HTERT RPE-1 (cell line): ENCODE results near the gene IFFO2.
"Not testable (repeated sequence)": the region's sequence is repeated elsewhere in the genome, so short reads cannot be mapped to it uniquely, and the experiment has no call there.

Experiments
- in situ Hi-C: fragments of 300-500 bp; cut with MboI; formaldehyde crosslinking; loops from 4 replicates; pipeline ENCODE4 v1.14.3; 2020; ENCODE audit warnings: low sequenced_read_pairs

IFFO2 gene

DNA sequence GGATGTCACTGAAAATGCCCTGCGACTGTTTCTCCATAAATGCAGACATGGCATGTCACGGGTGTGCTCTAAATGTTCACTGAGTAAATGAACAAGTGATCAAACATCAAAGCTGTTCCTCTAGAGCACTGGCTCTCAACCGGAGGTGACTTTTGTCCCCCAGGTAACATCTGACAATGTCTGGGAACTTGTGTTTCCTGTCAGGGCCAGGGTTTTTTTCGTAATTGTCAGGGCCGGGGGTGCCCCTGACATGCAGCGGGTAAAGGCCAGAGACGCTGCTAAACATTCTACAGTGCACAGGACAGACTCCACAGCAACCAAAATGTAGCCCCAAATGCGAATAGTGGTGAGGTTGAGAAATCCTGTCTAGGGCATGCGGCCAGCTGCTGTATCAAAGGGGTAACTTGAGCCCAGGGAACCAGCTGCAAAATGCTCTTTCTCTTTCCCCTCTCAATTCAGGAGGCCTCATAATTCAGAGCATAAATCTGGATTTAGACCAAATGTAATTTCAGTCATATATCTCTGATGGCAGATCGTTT is 56.1 kb downstream of the IFFO2 start:
- in situ Hi-C loops, result no loop called here

DNA sequence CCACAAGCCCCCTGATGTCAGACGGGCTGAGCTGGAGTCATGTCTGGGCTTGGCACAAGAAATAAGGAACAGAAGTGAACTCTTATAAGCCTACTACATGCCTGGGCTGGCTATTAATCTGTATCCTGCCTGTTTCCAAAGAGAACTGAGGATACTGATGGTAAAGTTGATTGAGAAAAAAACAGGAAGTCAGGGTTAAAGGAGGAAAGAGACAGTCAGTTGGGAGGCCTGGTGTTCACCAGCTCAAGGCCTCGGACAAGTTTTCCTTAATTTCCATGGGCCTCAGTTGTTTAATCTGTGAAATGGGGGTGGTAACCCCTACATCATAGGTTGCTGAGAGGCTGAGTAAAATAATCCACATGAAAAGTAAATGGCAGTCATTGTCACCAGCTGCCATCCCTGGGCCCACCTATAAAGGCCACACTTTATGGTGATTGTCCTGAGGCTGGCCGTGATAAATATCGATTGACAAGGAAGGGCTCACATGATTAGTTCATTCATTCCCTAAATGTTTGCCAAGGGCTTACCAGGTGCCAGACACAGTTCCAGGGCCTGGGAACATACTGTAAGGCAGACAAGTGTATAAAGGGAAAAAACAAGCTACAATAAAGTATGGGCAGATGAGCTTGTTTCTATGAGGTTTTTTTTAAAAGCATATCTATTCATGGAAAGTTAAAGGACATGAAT is 57.0 kb downstream of the IFFO2 start:
- in situ Hi-C loops, result no loop called here

DNA sequence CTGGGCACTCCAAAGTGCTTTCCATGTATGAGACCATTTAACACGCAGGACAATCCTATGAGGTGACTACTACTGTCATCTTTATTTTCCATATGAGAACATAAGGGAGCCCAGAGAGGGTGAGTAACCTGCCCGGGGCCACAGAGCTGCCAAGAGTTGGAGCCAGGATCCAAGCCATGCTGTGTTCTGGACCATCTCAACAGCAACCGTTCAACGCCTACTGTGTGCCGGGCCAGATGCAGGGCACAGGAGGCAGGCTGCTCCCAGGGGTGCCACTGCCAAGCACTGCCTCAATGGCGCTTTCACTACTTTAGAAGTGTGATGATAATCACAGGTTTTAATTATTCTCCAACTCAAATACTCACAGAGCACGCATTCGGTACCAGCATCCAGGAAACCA is 57.9 kb downstream of the IFFO2 start:
- in situ Hi-C loops, result no loop called here

DNA sequence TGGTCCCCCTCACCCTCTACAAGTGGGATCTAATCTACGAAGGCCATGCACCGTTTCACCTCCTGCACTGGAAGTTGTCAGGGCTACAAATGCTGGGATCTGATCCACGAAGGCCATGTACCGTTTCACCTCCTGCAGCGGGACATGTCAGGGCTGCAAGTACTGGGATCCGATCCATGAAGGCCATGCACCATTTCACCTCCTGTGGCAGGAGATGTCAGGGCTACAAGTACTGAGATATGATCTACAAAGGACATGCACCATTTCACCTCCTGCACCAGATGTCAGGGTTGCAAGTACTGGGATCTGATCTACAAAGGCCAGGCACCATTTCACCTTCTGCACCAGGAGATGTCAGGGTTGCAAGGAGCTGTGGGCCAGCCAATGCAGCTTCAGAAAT is 61.2 kb downstream of the IFFO2 start:
- in situ Hi-C loops, result no loop called here

DNA sequence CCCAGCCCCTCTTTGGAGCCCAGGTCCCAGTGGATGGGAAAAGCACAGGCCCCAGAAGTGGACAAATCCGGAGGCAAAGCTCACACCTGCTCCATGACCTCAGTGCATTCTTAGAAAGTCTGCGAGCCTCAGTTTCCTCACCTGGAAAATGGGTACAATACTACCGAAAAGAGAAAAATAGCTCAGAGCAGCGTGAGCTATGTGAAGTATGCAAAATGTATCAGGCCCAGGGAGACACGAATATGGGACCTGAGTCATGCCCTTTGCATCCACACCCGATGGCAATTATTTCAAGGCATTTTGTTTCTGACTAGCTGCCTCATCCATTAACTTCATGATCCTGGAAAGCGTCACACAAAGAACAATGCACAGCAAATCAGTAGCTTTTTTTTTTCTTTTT is 63.4 kb downstream of the IFFO2 start:
- in situ Hi-C loops, result no loop called here

DNA sequence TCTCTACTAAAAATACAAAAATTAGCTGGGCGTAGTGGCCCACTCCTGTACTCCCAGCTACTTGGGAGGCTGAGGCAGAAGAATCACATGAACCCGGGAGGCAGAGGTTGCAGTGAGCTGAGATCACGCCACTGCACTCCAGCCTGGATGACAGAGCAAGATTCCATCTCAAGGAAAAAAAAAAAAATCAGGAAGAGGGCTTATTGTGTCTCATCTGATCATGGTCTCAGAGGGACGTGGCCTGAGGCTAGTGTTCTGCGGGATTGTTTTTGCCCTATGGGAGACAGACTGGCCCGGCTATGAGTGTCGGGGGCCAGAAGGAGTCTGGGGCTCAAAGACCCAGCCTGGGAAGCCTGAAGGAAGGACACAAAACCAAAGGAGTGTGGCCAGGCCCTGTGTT is 64.6 kb downstream of the IFFO2 start:
- in situ Hi-C loops, result not testable (repeated sequence)

DNA sequence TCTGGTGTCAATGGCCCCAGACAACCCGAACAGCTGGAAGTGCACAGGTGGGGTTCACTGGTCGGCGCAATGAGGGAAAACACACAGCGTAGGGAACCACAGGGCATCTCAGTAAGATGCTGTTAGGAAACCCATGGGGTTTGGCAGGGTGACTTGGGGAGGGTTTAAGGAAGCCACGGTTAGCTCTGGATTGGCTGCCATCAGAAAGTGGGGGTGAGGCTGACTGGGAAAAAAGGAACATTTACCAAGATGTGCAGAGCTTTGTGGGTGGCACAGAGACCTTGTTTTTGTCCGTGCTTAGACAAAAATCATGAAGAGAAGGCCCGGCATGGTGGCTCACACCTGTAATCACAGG is 65.1 kb downstream of the IFFO2 start:
- in situ Hi-C loops, result no loop called here

DNA sequence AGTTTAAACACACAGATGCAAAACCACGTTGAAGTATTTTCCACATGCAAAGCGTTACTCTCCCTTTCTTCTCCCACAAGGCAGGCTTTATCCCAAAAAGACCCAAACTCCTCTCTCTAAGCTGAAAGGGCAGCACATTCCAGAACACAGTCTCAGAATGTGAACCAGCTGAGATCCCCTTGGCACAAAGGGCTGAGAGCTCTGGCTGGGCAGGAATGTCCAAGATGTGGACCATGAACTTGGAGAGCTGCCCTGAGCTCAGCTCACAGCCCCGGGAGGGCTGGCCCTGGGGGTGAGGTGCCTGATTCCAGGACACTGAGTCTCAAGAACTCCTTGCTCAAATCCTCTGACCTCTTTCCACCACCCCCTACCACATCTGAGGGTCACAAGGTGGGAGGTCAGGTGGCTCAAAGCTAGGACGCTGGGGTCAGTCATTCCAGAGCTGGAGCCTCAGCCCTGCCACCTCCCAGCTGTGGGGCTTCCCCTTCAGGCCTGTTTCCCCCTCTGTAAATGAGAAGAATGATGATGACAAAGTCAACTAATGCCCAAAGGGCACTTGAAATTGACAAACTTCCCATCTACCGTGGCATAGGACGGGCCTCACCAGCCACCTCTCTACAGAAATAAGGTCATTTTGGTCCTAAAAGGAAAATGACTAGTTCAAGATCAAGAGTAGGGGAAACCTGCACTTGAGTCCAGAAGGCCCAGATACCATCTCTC is 65.6 kb downstream of the IFFO2 start:
- in situ Hi-C loops, result no loop called here

DNA sequence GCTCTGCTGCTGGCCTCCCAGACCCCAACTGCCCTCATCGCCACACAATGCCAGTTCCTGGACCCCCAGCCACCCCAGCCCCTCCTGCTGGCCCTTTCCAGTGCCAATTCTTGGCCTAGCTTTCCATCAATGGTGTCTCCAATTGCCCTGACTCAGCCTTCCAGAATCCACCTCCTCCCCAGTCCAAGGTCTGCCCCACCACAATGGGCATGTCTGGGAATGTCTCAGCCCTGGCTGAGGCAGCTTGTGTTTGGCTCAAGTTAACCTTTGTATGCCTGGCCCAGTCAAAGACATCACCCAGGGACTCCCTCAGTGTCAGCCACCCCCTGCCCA is 70.5 kb downstream of the IFFO2 start:
- in situ Hi-C loops, result no loop called here

DNA sequence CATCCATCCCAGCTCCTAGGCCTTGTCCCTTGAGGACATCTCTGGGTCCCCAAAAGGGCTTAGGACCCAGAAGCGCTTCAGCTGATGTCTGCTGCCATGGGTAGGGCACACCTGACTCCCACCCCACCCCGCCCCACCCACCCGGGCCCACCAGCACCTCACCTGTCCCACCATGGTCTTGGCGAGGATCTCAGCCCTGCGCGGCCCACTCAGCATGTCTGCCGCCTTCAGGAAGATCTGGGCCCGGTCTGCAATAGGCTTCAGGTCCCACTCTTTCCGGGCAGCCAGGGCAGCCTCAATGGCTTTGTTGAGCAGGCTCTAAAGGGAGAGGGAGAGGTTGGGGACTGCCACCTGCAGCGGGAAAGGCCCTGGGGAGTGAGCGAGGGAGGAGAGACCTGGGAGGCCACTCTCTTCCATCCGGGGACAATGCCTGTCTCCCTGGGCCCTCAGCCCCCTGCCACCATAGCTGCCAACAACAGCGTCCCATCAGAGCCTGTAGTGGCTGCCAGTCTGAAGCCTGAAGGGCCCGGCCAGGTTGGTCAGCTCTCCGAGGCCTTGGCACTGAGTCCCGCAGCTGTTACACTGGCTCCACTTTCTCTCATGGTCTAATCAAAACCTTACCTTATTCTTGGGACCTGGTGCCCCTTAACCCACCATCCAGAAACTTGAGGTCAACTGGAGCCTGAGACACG is 71.0 kb downstream of the IFFO2 start:
- in situ Hi-C loops, result no loop called here

DNA sequence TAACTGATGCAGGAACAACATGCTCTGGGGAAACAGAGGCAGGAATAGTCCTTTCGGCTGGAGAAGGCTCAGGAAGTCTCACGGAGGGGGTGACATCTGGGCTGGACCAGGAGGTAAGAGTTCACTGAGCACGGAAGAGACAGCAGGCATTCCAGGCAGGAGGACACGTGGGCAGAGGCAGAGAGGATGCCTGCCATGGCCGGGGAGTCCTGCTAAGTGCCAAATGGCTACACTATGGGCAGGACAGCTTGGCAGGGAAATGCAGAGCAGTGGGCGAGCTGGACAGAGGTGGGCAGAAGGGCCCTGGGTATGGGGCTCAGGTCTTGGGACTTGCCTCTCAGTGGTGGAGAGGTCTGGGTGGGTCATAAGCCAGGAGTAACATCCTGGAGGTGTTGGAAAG is 71.7 kb downstream of the IFFO2 start:
- in situ Hi-C loops, result no loop called here

DNA sequence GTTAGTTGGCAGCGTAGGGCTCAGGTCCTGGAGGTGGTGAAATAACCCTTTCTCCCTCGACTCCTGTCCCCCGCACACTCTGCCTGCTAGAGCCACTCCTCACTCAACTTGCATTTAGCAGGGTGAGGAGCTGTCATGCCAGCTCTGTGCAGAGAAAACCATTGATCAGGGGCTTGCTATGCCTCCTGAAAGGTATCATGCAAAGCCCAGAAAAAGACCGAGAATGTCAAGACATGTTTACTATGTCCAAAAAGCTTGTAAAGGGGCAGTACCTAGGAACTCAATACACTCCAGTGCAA is 72.1 kb downstream of the IFFO2 start:
- in situ Hi-C loops, result no loop called here

DNA sequence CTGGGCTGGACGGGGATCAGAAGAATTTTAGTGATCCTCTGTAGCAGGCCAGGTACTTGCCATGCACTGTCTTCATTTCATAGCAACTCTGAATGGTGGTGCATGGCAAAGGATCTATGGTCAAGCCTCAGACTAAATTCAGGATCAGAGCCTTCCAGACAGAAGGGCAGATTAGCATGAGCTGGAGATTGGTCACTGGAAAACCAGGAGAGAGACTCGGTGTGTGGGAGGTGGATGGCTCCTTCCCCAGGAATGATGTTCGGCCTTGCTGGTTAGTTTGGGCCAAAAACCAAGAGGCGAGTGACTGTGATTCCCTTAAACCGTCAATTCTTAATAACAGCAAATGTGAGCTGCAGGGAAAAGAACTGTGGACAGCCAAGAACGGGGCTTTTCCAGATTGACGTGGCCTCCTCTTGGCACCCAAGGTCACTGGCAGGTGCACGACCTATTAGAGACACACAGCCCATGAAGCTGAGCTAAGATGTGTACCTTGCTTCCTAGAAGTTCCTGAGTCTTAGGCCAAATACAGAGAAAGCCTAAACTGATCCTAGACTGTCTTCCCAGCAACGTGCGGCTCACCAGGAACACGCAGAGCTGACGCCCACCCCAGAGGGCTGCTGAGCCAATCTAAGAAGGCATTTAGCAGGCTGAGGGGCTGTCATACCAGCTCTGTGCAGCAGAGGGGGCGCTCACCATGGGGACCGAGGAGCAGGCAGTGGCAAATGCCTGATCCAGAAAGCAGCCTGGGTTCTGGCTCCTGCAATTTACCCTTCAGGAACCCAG is 72.6 kb downstream of the IFFO2 start:
- in situ Hi-C loops, result no loop called here

DNA sequence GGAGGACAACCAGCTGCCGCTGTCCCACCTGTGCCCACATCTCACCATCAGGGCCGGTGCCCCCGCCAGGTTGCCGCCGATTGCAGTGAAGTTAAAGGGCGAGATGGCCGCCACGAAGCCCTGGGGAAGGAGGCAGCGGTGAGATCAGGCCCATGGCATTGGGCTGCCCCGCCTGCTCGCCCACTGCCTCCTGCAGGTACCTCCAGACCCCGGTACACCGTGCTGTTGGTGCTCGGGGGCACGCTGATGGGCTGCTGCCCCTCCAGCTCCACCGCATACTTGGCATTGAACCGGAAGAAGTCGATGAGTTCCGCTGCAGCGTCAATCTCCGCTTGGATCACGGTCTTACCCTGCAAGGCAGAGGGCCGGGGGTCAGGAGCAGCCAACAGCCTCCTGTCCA is 73.4 kb downstream of the IFFO2 start:
- in situ Hi-C loops, result no loop called here

DNA sequence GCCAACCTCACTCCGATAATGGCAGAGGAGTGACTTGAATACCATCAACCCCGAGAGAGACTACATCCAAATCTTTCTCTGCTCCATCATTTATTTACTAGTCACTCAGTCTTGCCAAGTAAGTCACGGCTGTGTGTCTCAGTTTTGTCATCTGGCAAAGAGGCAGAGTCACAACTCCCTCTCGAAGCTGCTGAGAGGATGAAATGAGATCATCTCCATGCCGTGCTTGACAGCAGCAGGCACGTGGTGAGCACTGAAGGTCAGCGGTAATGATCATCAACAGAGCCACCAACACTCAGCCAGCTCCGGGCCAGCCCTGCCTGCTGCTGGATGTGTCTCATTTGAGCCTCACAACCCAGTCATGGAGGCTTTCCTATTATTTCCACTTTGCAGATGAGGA is 74.0 kb downstream of the IFFO2 start:
- in situ Hi-C loops, result no loop called here

DNA sequence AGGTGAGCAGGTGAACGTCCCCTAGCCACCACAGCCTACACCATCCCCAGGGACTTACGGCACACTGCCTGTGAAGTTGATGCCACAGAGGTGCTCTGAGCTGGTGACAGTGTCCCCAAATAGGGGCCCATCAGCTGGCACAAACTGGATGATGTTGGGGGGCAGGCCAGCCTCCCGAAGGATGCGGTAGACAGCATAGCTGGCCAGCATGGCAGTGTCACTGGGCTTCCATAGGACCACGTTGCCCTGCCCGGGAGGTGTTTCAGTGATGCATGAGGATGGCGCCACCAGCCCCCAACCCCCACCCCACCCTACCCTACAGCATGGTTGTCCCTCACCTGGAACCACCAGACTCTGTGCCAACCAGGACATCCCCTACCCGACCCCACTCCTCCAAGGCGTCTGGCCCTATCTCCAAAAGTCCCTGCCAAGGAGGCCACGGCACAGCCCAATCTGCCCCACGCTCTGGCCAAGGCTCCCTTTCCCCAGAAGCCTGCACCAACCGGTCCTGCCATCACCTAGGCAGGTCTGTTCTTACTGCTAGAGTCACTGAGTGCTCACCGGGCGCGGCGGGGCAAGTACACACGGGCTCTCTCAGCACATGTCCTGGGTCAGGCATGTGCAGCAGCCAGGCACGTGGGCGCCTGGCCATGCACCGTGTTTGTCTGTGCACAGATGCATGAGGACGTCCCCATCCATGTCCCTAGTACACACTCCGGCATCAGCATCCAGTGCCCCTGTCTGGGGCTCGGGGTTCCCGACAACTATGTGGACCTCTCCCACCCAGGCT is 74.6 kb downstream of the IFFO2 start:
- in situ Hi-C loops, result no loop called here

DNA sequence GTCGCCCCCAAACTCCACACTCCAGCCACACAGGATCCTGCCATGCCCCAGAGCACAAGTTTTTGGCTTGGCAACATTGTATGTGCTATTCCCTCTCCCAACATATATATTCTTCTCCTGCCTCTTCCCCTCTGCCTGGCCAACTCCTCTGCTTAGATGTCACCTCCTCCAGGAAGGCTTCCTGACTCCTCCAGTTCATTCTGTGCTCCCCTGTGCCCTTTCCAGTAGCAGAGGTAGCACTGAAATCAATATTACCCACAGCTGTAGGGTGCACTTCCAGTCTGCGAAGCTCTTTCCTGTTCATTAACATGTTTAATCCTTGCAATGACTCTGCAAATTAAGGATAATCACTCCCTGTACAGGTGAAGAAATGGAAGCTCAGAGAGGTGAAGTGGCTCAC is 75.3 kb downstream of the IFFO2 start:
- in situ Hi-C loops, result no loop called here

DNA sequence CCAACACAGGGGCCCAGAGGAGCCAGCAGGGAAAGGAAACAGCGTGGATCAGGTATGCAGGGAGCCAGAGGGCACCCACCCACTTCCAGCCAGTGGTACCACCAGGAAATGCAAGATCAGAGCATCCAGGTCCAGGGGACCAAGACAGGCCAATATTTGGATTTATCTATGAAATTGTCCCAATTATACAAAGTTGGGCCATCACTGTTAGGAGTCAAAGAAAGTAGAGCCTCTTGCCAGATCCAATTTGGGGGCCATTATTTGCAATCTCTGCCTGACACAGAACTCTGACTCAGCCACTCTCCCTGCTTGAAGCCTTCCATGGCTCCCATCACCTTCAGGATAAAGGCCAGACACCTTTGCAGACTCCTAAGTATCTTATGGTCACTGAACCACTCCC is 75.9 kb downstream of the IFFO2 start:
- in situ Hi-C loops, result no loop called here

DNA sequence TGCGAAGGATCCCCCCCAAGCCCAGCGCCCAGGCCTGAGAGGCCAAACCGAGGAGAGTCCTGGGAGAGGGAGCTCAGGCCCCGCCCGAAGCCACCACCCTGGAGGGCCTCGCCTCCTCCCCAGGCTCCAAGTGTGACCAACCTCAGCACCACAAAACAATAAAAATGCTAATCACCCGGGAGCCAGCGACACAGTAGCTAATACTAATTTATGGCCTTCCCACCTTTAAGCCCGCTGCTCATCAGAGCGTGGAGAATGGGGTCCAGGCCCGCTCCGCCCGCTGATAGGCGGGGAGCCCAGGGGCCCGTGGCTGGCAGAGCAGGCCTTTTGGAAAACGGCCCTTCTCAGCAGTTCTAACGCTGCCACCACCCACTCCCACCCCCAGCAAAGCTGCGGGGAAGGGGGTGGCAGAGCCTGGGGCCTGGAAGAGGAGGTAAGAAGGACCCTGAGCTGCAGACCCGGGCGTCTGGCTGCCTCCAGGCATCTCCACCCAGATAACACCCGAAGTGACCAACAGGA is 76.6 kb downstream of the IFFO2 start:
- in situ Hi-C loops, result no loop called here

DNA sequence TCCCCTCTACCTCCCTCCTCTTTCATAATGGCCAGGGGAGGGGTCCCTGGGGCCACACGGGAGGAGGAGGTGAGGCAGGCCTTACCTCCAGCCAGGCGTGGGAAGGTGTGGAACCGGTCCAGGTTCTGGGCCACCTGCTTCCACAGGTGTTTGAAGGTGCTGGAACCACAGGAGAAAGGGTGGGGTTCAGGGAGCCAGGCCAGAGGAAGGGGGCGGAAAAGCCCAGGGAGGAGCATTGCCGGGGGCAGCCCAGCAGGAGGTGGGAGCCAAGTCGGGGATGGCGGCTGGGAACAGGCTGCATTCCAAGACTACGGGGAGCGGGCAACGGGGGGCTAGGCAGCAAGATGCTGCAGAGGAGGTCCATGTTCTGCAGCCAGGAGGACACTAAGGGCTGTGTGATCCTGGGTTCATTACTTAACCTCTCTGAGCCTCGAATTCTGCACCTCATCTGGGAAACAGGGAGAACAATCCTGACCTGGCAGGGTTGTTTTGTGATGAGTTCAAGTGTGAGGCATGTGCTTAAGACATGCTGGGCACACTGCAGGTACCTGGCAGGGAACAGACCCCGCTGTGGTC is 77.2 kb downstream of the IFFO2 start:
- in situ Hi-C loops, result no loop called here
